Right lobe of liver (tissue), 6 donors: ENCODE measurements around the gene DTWD1. TPM values are rescaled to one million over a fixed set of nuclear protein-coding genes. Genes with fewer than 3 reads are reported as not detected.
A peak's percentile ranks its signal among the peaks of the same experiment; 100 is the strongest.

Experiments used
- ATAC-seq, 4 donors: fragments of 200-7000 bp; cut with Tn5 transposase; one replicate each; pipeline ENCODE4 v1.9.1; 2020; ENCODE audit warnings: mild to moderate bottlenecking in 4 of 4, moderate library complexity in 4 of 4
- DNase-seq, 3 donors: peaks; one replicate each; pipeline ENCODE4 v3.0.0-alpha.2; 2020
- H3K27ac ChIP-seq, 3 donors: fragments of 200-600 bp; one replicate each; pipeline ENCODE4 v1.8.0; 2022
- H3K27me3 ChIP-seq, 2 donors: fragments of 200-600 bp; one replicate each; pipeline ENCODE4 v1.8.0; 2022
- H3K36me3 ChIP-seq, 4 donors: fragments of 200-600 bp; sonication (generic) in 1 of 4; one replicate each; pipeline versions ENCODE4 v1.5.1 to v1.8.0; 2017 to 2022; ENCODE audit warnings: control low read depth in 1 of 4
- H3K4me1 ChIP-seq, 4 donors: fragments of 200-600 bp; sonication (generic) in 1 of 4; one replicate each; pipeline versions ENCODE4 v1.5.1 to v1.8.0; 2017 to 2022; ENCODE audit warnings: control low read depth in 1 of 4
- H3K4me3 ChIP-seq, 3 donors: fragments of 200-600 bp; one replicate each; pipeline ENCODE4 v1.8.0; 2022
- H3K9me3 ChIP-seq, 4 donors: fragments of 200-600 bp; sonication (generic) in 1 of 4; one replicate each; pipeline versions ENCODE4 v1.5.1 to v1.8.0; 2017 to 2022; ENCODE audit warnings: control low read depth in 1 of 4
- CTCF ChIP-seq, 4 donors: fragments of 200-600 bp in 3 of 4; fragments of 450-650 bp in 1 of 4; IDR thresholded peaks; one replicate each; pipeline versions ENCODE4 v1.5.1 to v1.8.0; 2016 to 2022; ENCODE audit warnings: antibody characterized with exemption in 4 of 4, mild to moderate bottlenecking in 2 of 4
- POLR2A ChIP-seq: fragments of 450-650 bp; IDR thresholded peaks from one replicate; pipeline ENCODE4 v1.6.1; 2017; ENCODE audit warnings: antibody characterized with exemption, mild to moderate bottlenecking
- whole genome bisulfite sequencing: methylation state at CpG from one replicate; pipeline ENCODE4 v1.1.6; 2018; ENCODE audit warnings: low coverage, low lambda C conversion rate; ENCODE audit not compliant: insufficient coverage; ENCODE audit errors: missing lambda C conversion rate; 5-methylcytosine and 5-hydroxymethylcytosine counted together
- intact Hi-C, 2 donors: fragments of 100-400 bp; cut with DNase I; formaldehyde crosslinking; loops; one replicate each; pipeline versions ENCODE4 v1.11.2 to v1.14.1; 2022
- total RNA-seq, 6 experiments: library from RNA; depleted of rRNA in 2 of 6; stranded (reverse); fragments of >200 nt in 2 of 6; fragmentation: NEBNext Ultra II Directional in 3 of 6; extraction: Animal tissue kit (Norgen Biotek cat#: 25700) in 3 of 6; gene quantifications; one replicate each; pipeline versions ENCODE4 v1.1.0 to v1.2.4, GENCODE V29; 2016 to 2023
- donor health status: DM: no; HTN: yes; CAD: no.
- donor health status: DM: no; HTN: no; CAD: no.
- donor health status: DM: no; HTN: no; CAD: no.
- donor health status: DM: no; HTN: yes; CAD: no.
- donor health status: DM: no; HTN: yes; CAD: no.

The DTWD1 gene
- total RNA-seq, 6 experiments from 2014 or later, result 7.5 to 11.7 (median 8.9) TPM

- 39% methylated on average over 2 of the region's 3 CpGs for WGBS
- Histone ChIP-seq H3K4me1 (peaks cover 0 to 16% (median 2%) of the 10 kb centered on the region in 4 donors), H3K27ac (no peak overlapping the region), H3K36me3 (no peaks in the 10 kb centered on the region), H3K9me3 (no peaks in the 10 kb centered on the region), H3K4me3 (no peak overlapping the region), H3K27me3 (no peaks in the 10 kb centered on the region)
- intact Hi-C loops, result no loop called here
- ATAC-seq (no peak), DNase-seq (no peak)
- no peak for TF ChIP-seq CTCF (IDR thresholded peaks at IDR 0.05)
- TF ChIP-seq POLR2A, result no peak
These were observed 1.6 kb upstream of the DTWD1 start for GRCh38 chr15:49619226-49619625.

- Histone ChIP-seq H3K36me3 (no peaks in the 10 kb centered on the region), H3K9me3 (no peaks in the 10 kb centered on the region), H3K4me1 (peaks cover 0 to 16% (median 2%) of the 10 kb centered on the region in 4 donors), H3K27me3 (no peaks in the 10 kb centered on the region), H3K4me3 (peak overlapping the region; percentile 67 to 77 (median 69)), H3K27ac (peak overlapping the region; percentile 94 to 96 (median 95))
- intact Hi-C loops, result no loop called here
- no peak for TF ChIP-seq POLR2A
- peak in 3 of 4 donors; percentile 6 to 63 (median 8) for TF ChIP-seq CTCF (IDR thresholded peaks at IDR 0.05)
- ATAC-seq (peak; percentile 44 to 54 (median 49)), DNase-seq (no peak)
- WGBS, result 0% methylated on average over 6 of the region's 6 CpGs
These were observed 649 bp upstream of the DTWD1 start for GRCh38 chr15:49620199-49620598.

GRCh38 chr15:49621401-49621811 lies 558 bp downstream of the DTWD1 start:
- Histone ChIP-seq H3K36me3 (peaks cover 0 to 5% (median 1%) of the 10 kb centered on the region in 4 donors), H3K4me1 (peaks cover 0 to 16% (median 2%) of the 10 kb centered on the region in 4 donors), H3K9me3 (peaks cover 0 to 2% (median 0%) of the 10 kb centered on the region in 4 donors), H3K4me3 (peak overlapping the region; percentile 67 to 77 (median 69)), H3K27me3 (no peaks in the 10 kb centered on the region), H3K27ac (peak overlapping the region; percentile 84 to 95 (median 94))
- peak in 1 of 4 donors; percentile 2 for ATAC-seq
- no peak for DNase-seq
- TF ChIP-seq POLR2A, result no peak
- no peak for TF ChIP-seq CTCF (IDR thresholded peaks at IDR 0.05)
- intact Hi-C loops, result no loop called here
- 5% methylated on average over 8 of the region's 8 CpGs for WGBS

- H3K9me3 ChIP-seq, result peaks cover 0 to 2% (median 0%) of the 10 kb centered on the region in 4 donors
- ATAC-seq (no peak), DNase-seq (no peak)
- H3K4me1 ChIP-seq, result peaks cover 0 to 16% (median 2%) of the 10 kb centered on the region in 4 donors
- WGBS, result 60% methylated on average over 1 of the region's 1 CpG
- intact Hi-C loops, result no loop called here
- peak overlapping the region; percentile 67 to 77 (median 69) for H3K4me3 ChIP-seq
- H3K27me3 ChIP-seq, result no peaks in the 10 kb centered on the region
- TF ChIP-seq CTCF (IDR thresholded peaks at IDR 0.05) (no peak), POLR2A (no peak)
- H3K36me3 ChIP-seq, result peaks cover 0 to 5% (median 1%) of the 10 kb centered on the region in 4 donors
- peak overlapping the region in 1 of 3 donors; percentile 94 for H3K27ac ChIP-seq
These were observed 1.0 kb downstream of the DTWD1 start for GRCh38 chr15:49621887-49622286.
